GM12874 (cell line): Measurements from ENCODE around the gene IL6ST.

Experiments
- TF ChIP-seq, protein P1 (sequence below): IDR thresholded peaks from 2 replicates; pipeline ENCODE4 v1.5.1; 2011; ENCODE audit warnings: low read depth, mild to moderate bottlenecking, control low read depth, low read length, moderate library complexity; ENCODE audit not compliant: insufficient read depth

The IL6ST gene

DNA sequence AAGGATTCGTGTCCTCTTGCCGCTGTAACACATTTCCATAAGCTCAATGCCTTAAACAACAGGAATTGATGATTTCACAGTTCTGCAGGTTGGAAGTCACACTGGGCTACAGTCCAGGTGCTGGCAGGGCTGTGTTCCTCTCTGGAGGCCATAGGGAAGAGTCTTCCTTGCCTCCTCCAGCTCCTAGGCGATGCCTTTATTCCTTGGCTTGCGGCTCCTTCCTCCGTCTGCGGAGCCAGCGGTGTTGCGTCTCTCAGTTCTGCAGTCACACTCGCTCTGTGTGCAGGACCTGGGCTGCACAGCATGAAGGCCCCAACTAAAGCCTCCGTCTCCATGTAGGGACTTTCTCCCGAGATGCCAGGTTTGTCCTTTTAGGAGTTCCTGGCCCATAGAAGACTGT lies 70.0 kb downstream of the IL6ST start:
- TF ChIP-seq, protein P1, sequence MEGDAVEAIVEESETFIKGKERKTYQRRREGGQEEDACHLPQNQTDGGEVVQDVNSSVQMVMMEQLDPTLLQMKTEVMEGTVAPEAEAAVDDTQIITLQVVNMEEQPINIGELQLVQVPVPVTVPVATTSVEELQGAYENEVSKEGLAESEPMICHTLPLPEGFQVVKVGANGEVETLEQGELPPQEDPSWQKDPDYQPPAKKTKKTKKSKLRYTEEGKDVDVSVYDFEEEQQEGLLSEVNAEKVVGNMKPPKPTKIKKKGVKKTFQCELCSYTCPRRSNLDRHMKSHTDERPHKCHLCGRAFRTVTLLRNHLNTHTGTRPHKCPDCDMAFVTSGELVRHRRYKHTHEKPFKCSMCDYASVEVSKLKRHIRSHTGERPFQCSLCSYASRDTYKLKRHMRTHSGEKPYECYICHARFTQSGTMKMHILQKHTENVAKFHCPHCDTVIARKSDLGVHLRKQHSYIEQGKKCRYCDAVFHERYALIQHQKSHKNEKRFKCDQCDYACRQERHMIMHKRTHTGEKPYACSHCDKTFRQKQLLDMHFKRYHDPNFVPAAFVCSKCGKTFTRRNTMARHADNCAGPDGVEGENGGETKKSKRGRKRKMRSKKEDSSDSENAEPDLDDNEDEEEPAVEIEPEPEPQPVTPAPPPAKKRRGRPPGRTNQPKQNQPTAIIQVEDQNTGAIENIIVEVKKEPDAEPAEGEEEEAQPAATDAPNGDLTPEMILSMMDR: no peak

DNA sequence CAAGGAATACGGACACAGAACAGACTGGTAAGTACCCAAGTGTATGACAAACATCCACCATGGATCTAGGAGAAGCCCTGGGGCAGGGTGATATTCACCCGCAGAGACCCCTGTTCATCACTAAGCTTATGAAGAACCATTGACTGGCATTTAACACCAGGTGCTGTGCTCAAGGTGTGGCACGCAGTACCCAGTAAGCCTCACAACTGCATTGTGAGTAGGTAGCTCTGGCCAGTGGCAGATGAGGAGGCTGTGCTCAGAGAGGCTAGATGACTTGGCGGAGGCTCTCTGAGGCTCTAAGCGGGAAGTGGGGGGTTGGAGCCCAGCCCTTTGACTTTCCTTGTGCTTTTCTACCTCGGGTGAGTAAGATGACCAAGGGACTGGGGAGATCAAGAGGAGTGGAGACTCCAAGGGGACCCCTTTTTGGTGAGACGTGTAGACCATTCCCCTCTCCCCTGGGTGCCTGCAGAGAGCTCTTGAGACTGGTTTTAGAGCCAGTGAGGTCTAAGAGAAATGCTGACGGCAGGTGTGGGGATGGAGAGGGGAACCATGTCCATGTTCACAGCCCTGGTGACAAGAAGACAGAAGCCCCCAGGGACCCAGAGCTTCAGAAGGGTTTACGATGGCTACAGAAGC lies 70.8 kb downstream of the IL6ST start:
- TF ChIP-seq, protein P1: no peak

DNA sequence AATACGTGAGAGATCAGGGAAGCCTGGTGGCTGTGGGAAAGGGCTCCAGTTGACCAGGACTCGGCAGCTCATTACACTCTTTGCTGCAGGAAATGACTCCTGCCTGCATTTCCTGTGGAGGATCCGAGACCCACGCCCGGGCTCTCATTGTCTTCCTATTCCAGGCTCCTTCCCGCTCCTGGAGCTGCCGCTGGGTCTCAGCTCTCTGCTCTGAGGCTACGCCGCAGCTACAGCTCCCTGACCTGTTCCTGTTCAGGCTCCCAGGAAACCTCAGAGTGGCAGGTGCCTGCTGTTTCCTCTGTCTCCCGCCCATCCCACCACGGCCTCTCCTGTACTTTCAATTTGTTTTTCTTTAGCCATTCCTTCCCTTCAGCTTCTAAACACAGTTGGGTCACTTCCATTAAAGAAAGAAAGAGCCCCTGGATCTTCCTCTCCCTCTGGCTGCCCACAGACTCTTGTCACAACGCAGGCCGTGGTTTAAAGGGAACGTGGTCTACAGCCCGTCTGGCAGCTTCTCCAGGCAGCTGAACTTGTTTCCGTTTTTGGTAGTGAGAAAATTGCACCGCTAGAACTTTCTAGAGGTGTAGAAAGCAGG lies 71.5 kb downstream of the IL6ST start:
- TF ChIP-seq, protein P1: no peak

DNA sequence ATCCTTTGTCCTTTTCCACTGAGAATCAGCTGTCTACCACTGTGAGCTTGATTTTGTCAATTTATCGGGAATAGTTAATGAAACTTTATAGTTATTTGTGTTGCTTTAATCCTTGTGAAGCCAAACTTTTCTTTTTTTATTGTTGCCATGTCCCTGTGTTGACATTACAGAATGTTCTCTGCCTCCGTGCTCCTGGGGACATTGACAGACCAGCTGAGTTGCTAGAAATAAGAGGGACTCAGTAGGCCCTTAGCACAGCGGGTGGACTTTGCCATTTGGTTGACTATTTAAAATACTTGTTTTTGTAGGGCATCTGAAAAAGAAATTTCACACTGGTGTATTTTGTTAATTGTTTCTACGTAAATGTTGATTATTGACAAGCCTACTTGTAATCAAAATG lies 73.1 kb downstream of the IL6ST start:
- TF ChIP-seq, protein P1: no peak

DNA sequence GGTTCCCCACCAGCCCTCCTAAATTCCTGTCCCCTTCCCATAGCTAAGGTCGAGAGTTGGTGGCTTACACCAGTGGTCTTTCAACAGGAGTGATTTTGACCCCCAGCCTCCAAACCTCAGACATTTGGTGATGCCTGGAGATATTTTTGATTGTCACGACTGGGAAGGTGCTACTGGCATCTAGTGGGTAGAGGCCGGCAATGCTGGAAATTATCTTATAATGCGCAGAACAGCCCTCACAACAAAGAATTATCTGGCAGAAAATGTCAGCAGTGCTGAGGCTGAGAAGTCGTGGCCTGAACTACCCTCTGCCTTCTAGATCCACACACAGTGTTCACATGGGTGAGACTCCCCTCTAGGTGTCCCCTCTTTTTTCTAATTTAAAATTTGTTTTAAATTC lies 74.0 kb downstream of the IL6ST start:
- TF ChIP-seq, protein P1: peak; percentile 27; the same call in 1 of the 2 replicates

DNA sequence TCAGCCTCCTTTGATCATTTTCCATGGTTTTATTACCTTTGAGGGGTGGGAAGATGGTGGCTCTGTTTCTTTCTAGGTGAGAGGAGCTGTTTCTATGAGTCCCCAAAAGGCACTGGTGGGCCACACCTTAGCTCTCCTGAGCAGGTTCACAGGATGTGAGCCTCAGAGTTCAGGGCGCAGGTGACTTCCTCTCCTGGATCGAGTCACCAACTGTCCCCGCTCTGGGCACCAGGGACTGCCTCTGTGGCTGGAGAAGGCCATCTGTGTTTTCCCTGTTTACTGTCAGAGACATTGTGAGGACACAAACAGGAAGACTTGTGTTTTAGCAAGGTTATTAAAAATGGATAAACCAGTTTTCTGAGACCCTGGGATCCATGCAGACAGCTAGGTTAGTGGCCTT lies 75.1 kb downstream of the IL6ST start:
- TF ChIP-seq, protein P1: no peak

DNA sequence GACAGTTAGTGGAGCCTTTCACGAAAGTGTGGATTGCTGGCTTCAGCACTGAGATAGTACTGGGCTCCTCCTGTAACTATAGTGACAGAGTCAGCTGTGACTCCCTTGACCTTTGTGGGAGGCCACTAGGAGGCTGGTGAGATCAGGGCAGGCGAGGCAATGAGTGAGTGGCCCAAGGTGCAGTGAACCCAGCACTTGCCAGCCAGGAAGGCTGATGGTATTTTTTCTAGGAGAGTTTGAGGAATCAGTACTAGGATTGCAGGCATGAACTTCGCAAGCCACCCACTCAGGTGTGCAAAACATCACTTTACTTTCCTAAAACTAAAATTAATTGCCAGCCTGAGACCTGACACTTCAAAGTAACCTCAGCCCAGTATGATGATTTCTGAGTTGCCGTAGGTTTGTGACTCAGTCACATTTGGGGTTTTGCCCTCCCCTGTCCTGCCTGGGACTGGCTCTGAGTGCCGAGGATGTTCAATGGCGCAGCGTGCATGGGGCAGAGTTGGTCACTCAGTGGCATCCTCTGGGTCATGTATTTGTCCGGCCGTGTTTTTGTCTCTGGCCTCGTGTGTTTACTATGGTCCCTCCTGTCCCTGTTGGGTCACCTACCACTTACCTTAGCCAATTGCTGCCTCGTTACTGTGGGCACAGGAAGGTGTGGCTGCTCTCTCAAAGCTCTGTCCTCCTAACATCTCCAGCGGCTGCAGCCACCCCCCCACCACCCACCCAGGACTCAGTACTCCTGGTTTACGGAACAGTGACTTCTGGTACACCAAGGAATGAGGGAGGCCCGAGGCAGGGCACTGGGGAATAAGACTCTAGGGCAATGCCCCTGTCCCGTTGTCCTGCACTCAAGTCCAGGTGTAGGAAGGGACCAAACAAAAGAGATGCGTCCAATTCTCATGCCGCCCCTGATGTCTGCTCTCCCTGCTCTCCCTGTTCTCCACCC lies 76.4 kb downstream of the IL6ST start:
- TF ChIP-seq, protein P1: no peak
